Thoracic aorta (tissue), 2 donors: ENCODE data around the gene UBXN2A. TPM values are rescaled to one million over a fixed set of nuclear protein-coding genes. Genes with fewer than 3 reads are reported as not detected.
"Not testable (repeated sequence)": the region's sequence is repeated elsewhere in the genome, so short reads cannot be mapped to it uniquely, and the experiment has no call there.

Experiments
- ATAC-seq: fragments of 150-250 bp; one replicate; pipeline ENCODE4 v1.8.0; 2017; ENCODE audit warnings: low read depth; ENCODE audit not compliant: insufficient number of reproducible peaks, low FRiP score
- DNase-seq: peaks from one replicate; pipeline ENCODE4 v3.0.0-alpha.2; 2020; ENCODE audit warnings: low spot score
- H3K27ac ChIP-seq, 2 donors: fragments of 200-600 bp; sonication (generic); 1 replicate in 1 of 2; 2 replicates in 1 of 2; pipeline ENCODE4 v1.5.1; 2016; ENCODE audit warnings: mild to moderate bottlenecking in 2 of 2, moderate library complexity in 2 of 2
- H3K27me3 ChIP-seq: fragments of 200-600 bp; sonication (generic); replicated peaks from 2 replicates; pipeline ENCODE4 v1.6.0; 2016; ENCODE audit warnings: mild to moderate bottlenecking; ENCODE audit not compliant: insufficient read depth
- H3K36me3 ChIP-seq: fragments of 200-600 bp; sonication (generic); one replicate; pipeline ENCODE4 v1.5.1; 2016
- H3K4me1 ChIP-seq, 2 donors: fragments of 200-600 bp; sonication (generic); 1 replicate in 1 of 2; 2 replicates in 1 of 2; pipeline versions ENCODE4 v1.5.1 to v1.6.0; 2016; ENCODE audit warnings: low read depth in 2 of 2, mild to moderate bottlenecking in 1 of 2; ENCODE audit not compliant: control insufficient read depth in 1 of 2
- H3K4me3 ChIP-seq: fragments of 200-600 bp; sonication (generic); 2 replicates; pipeline ENCODE4 v1.5.1; 2016; ENCODE audit warnings: mild to moderate bottlenecking
- H3K9me3 ChIP-seq: fragments of 200-600 bp; sonication (generic); 2 replicates; pipeline ENCODE4 v1.5.1; 2016
- total RNA-seq, 2 donors: library from RNA; depleted of rRNA; stranded (reverse); fragments of >200 nt; gene quantifications; one replicate each; pipeline versions ENCODE4 v1.1.0 to v1.2.3, GENCODE V29; 2016
- TF ChIP-seq, protein P1 (sequence below): fragments of 200-600 bp; sonication (generic); IDR thresholded peaks from one replicate; pipeline ENCODE4 v1.5.1; 2019; ENCODE audit warnings: antibody characterized with exemption

Gene UBXN2A
- total RNA-seq, 2 donors from 2014 or later: 6.1 to 18.8 TPM

DNA sequence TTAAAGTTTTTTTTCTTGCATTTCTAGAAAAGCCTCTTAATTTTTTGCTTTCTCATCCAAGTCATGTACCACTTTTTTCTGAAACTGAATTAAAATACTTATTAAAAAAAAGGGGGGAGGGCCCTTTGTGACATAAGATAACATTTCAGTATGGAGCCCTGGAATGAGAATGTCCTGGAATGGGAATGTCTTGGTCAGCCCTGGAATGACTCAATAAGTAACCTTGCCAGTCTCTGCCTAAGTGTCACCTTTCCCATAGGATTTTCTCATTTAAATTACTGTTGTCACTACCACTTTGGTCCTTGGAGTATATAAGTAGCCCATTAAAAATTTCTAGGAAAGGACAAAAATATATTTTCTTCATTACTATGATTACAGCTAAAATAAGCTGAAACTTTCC, 4.7 kb downstream of the UBXN2A start:
- no peak overlapping the region for H3K27ac ChIP-seq
- H3K4me3 ChIP-seq: no peak overlapping the region
- DNase-seq (no peak), ATAC-seq (no peak)
- H3K9me3 ChIP-seq: no peaks in the 10 kb centered on the region
- no peaks in the 10 kb centered on the region for H3K27me3 ChIP-seq
- no peaks in the 10 kb centered on the region for H3K36me3 ChIP-seq
- peaks cover 8 to 27% of the 10 kb centered on the region in 2 donors for H3K4me1 ChIP-seq
- TF ChIP-seq, protein P1, sequence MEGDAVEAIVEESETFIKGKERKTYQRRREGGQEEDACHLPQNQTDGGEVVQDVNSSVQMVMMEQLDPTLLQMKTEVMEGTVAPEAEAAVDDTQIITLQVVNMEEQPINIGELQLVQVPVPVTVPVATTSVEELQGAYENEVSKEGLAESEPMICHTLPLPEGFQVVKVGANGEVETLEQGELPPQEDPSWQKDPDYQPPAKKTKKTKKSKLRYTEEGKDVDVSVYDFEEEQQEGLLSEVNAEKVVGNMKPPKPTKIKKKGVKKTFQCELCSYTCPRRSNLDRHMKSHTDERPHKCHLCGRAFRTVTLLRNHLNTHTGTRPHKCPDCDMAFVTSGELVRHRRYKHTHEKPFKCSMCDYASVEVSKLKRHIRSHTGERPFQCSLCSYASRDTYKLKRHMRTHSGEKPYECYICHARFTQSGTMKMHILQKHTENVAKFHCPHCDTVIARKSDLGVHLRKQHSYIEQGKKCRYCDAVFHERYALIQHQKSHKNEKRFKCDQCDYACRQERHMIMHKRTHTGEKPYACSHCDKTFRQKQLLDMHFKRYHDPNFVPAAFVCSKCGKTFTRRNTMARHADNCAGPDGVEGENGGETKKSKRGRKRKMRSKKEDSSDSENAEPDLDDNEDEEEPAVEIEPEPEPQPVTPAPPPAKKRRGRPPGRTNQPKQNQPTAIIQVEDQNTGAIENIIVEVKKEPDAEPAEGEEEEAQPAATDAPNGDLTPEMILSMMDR: no peak

DNA sequence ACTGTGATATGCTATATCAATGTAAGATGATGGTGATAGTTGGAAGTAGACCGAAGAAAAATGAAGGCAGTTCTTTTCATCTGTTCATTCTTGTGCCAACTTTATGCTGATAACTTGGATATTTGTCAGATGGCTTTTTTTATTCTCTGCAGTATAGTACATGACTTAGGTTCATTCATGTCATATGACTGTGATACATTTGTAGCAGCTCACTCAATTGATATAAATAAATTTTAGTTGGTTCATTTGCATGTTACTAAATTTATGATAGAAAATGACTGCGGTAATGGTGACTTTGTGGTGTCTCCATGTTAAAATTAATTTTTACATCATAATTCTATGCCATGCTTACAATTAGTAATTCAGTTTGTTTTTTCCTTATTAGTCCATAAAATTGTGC, 7.1 kb downstream of the UBXN2A start:
- H3K9me3 ChIP-seq: no peaks in the 10 kb centered on the region
- TF ChIP-seq, protein P1: no peak
- H3K36me3 ChIP-seq: no peaks in the 10 kb centered on the region
- no peaks in the 10 kb centered on the region for H3K27me3 ChIP-seq
- H3K4me3 ChIP-seq: no peak overlapping the region
- peaks cover 0 to 13% of the 10 kb centered on the region in 2 donors for H3K4me1 ChIP-seq
- DNase-seq (no peak), ATAC-seq (no peak)
- no peak overlapping the region for H3K27ac ChIP-seq

DNA sequence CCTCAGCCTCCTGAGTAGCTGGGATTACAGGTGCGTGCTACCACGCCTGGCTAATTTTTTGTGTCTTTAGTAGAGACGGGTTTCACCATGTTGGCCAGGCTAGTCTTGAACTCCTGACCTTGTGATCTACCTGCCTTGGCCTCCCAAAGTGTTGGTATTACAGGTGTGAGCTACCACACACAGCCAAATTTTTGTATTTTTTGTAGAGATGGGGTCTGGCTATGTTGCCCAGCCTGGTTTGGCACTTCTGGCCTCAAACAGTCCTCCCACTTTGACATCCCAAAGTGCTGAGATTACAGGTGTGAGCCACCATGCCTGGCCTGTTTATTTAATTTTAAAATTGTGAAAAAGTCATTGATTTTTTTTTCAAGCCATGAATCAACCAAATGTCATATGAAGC, 12.3 kb downstream of the UBXN2A start:
- H3K27me3 ChIP-seq, H3K4me1 ChIP-seq, H3K4me3 ChIP-seq, H3K27ac ChIP-seq, H3K9me3 ChIP-seq, DNase-seq, ATAC-seq, H3K36me3 ChIP-seq: not testable (repeated sequence)

DNA sequence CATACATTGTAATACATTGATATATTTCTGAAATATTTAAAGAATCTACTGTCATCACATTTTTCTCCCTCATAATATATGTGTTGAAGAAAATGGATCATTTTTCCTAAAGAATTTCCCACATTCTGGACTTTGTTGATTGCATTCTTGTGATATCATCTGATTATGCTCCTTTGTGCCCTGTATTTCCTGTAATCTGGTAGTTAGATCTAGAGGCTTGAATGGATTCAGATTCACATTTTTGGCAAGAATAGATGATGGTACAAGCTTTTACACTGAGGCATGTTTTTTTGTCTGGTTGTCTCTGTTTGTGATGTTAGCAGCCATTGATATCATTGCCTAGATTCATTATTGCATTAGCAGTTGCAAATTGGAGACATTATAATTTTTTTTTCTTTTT, 13.4 kb downstream of the UBXN2A start:
- no peaks in the 10 kb centered on the region for H3K27me3 ChIP-seq
- H3K4me1 ChIP-seq: no peaks in the 10 kb centered on the region
- no peak for DNase-seq
- ATAC-seq: no peak
- H3K36me3 ChIP-seq: no peaks in the 10 kb centered on the region
- no peak overlapping the region for H3K27ac ChIP-seq
- TF ChIP-seq, protein P1: no peak
- H3K9me3 ChIP-seq: no peaks in the 10 kb centered on the region
- H3K4me3 ChIP-seq: no peak overlapping the region

DNA sequence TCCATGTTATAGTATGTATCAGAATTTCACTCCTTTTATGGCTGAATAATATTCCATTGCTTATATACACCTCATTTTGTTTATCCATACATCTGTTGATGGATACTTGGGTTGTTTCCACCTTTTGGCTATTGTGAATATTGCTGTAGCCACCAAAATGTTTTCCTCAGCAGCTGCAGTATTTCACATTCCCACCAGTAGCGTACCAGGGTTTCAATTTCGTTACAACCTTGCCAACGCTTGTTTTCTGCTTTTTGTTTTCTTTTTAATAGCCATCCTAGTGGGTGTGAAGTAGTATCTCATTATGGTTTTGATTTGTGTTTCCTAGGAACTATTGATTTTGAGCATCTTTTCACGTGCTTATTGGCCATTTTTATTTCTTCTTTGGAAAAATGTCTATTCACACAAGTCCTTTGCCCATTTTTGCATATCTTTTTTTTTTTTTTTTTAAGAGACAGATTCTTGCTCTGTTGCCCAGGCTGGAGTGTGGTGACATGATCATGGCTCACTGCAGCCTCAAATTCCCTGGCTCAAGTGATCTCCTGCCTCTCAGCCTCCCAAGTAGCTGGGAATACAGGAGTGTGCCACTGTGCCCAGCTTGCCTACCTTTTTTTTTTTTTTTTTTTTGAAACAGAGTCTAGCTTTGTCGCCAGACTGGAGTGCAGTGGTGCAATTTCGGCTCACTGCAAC, 14.2 kb downstream of the UBXN2A start:
- peak overlapping the region; percentile 31 for H3K4me3 ChIP-seq
- TF ChIP-seq, protein P1: peak; percentile 24
- DNase-seq (no peak), ATAC-seq (no peak)
- H3K4me1 ChIP-seq: no peaks in the 10 kb centered on the region
- H3K27ac ChIP-seq: no peak overlapping the region
- H3K9me3 ChIP-seq: no peaks in the 10 kb centered on the region
- no peaks in the 10 kb centered on the region for H3K36me3 ChIP-seq
- no peaks in the 10 kb centered on the region for H3K27me3 ChIP-seq

DNA sequence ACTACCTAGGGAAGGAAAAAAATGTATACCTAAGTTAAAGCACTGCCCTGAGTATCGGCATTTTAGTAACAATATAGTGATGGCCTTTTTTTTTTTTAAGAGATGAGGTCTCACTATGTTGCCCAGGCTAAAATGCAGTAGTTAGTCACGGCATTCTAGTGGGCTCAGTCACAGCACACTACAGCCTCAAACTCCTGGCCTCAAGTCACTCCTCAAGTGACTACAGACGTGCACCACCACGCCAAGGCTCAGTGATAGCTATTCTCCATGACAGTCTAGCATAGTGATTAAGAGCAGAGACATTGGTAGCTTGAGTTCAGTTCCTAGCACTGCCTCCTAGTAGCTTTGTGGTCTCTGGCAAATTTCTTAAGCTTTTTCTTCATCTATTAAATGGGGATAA, 27.6 kb downstream of the UBXN2A start:
- Histone ChIP-seq H3K36me3 (peaks cover 5% of the 10 kb centered on the region), H3K27me3 (no peaks in the 10 kb centered on the region), H3K4me1 (no peaks in the 10 kb centered on the region), H3K27ac (no peak overlapping the region), H3K4me3 (no peak overlapping the region), H3K9me3 (no peaks in the 10 kb centered on the region)
- no peak for DNase-seq
- TF ChIP-seq, protein P1: no peak
- ATAC-seq: no peak
